GM12878 (cell line): ENCODE measurements around the gene PRKCE. TPM values are rescaled to one million over a fixed set of nuclear protein-coding genes. Genes with fewer than 3 reads are reported as not detected.

Experiments
- CHD2 ChIP-seq: IDR thresholded peaks from 2 replicates; pipeline ENCODE4 v1.6.1; 2011; ENCODE audit warnings: low read depth, low read length, improper control_type of control experiment, borderline replicate concordance
- DPF2 ChIP-seq: fragments of 450-650 bp; IDR thresholded peaks from 2 replicates; pipeline ENCODE4 v1.6.1; 2017; ENCODE audit warnings: mild to moderate bottlenecking
- FOS ChIP-seq: IDR thresholded peaks from 3 replicates; pipeline ENCODE4 v1.6.1; 2011; ENCODE audit warnings: borderline replicate concordance; ENCODE audit not compliant: insufficient read length; ENCODE audit errors: extremely low read depth
- GABPA ChIP-seq: IDR thresholded peaks from 2 replicates; pipeline ENCODE4 v1.6.1; 2014; ENCODE audit warnings: antibody characterized with exemption, low read depth, mild to moderate bottlenecking, inconsistent platforms
- HDAC2 ChIP-seq: fragments of 200-600 bp; sonication (generic); IDR thresholded peaks from 2 replicates; pipeline ENCODE4 v1.6.1; 2017
- REST ChIP-seq: IDR thresholded peaks from 2 replicates; pipeline ENCODE4 v1.6.1; 2012; ENCODE audit warnings: mild to moderate bottlenecking, low read depth, low read length
- RUNX3 ChIP-seq: IDR thresholded peaks from 2 replicates; pipeline ENCODE4 v1.6.1; 2012; ENCODE audit warnings: low read length, inconsistent platforms
- SKIL ChIP-seq: fragments of 450-650 bp; IDR thresholded peaks from 2 replicates; pipeline ENCODE4 v1.6.1; 2017; ENCODE audit warnings: mild to moderate bottlenecking, low read depth, inconsistent platforms; ENCODE audit not compliant: poor library complexity, severe bottlenecking
- STAT1 ChIP-seq: fragments of 450-650 bp; conservative IDR thresholded peaks from 2 replicates; pipeline ENCODE4 v1.6.1; 2014; ENCODE audit warnings: antibody characterized with exemption, mild to moderate bottlenecking
- SUZ12 ChIP-seq: fragments of 200-600 bp; sonication (generic); IDR thresholded peaks from one replicate; pipeline ENCODE4 v1.6.1; 2018; ENCODE audit warnings: antibody characterized with exemption, mild to moderate bottlenecking; ENCODE audit not compliant: unreplicated experiment
- TAF1 ChIP-seq: IDR thresholded peaks from 2 replicates; pipeline ENCODE4 v1.6.1; 2011; ENCODE audit warnings: mild to moderate bottlenecking, low read depth, low read length, borderline replicate concordance
- WRNIP1 ChIP-seq: IDR thresholded peaks from 2 replicates; pipeline ENCODE4 v1.6.1; 2011; ENCODE audit warnings: low read depth, low read length, improper control_type of control experiment, borderline replicate concordance
- ZNF207 ChIP-seq: fragments of 450-650 bp; IDR thresholded peaks from 2 replicates; pipeline ENCODE4 v1.6.1; 2014; ENCODE audit warnings: antibody characterized with exemption, mild to moderate bottlenecking, borderline replicate concordance
- polyA plus RNA-seq, 11 experiments: library from polyadenylated mRNA; depleted of rRNA in 4 of 11; unstranded in 6 of 11; stranded (reverse) in 5 of 11; fragments of >200 nt; fragmentation: Nextera tagmentation in 4 of 11; fragmentation: Illumina TruSeq in 1 of 11; extraction: Ambion mirVana in 4 of 11; extraction: Trizol in 1 of 11; gene quantifications; 1 replicate in 1 of 11; 2 replicates in 10 of 11; pipeline versions ENCODE4 v1.2.1 to v1.2.3, GENCODE V29; 2011 to 2016; ENCODE audit warnings: inconsistent platforms in 2 of 11, missing spikeins in 2 of 11, low read depth in 1 of 11
- total RNA-seq, 4 experiments: library from RNA; depleted of rRNA in 3 of 4; stranded (reverse); fragments of >200 nt in 3 of 4; fragmentation: Illumina TruSeq in 1 of 4; extraction: Trizol in 1 of 4; gene quantifications; 2 replicates each; pipeline versions ENCODE4 v1.2.1 to v1.2.3, GENCODE V29; 2013 to 2021
- TF ChIP-seq, protein P1 (sequence below): fragments of 450-650 bp; IDR thresholded peaks from 2 replicates; pipeline ENCODE4 v1.6.1; 2016; ENCODE audit warnings: mild to moderate bottlenecking, moderate library complexity, borderline replicate concordance
- TF ChIP-seq, protein P2 (sequence below): IDR thresholded peaks from 2 replicates; pipeline ENCODE4 v1.6.1; 2011; ENCODE audit warnings: low read depth, low read length, improper control_type of control experiment, borderline replicate concordance

The PRKCE gene
- total and polyA plus RNA-seq, 10 of the 15 experiments (the other 5 are each of a cell fraction or from before 2014, with no cell fraction given): 2.6 to 28.2 (median 11.3) TPM

DNA sequence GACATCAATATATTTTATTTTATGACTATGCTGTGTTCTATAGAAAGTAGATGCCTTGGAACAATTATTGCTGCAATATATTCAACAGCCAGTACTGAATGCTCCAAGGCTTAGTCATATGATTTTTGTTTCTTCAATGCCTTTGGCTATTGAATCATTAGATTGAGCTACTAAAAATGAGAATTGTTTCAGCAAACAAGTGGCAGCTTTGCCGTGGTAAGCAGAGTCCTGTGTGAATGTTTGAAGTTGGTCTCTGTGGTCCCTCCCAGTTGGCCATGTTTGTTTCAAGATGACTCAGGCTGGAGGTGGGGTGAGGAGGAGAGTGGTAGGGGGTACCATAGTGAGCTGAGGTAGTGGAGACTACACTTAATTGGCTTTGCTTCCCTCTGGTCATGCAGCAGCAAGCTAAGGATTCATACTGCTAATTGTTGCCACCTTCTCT is 447.2 kb downstream of the PRKCE start (continued):
- TF ChIP-seq, protein P1, sequence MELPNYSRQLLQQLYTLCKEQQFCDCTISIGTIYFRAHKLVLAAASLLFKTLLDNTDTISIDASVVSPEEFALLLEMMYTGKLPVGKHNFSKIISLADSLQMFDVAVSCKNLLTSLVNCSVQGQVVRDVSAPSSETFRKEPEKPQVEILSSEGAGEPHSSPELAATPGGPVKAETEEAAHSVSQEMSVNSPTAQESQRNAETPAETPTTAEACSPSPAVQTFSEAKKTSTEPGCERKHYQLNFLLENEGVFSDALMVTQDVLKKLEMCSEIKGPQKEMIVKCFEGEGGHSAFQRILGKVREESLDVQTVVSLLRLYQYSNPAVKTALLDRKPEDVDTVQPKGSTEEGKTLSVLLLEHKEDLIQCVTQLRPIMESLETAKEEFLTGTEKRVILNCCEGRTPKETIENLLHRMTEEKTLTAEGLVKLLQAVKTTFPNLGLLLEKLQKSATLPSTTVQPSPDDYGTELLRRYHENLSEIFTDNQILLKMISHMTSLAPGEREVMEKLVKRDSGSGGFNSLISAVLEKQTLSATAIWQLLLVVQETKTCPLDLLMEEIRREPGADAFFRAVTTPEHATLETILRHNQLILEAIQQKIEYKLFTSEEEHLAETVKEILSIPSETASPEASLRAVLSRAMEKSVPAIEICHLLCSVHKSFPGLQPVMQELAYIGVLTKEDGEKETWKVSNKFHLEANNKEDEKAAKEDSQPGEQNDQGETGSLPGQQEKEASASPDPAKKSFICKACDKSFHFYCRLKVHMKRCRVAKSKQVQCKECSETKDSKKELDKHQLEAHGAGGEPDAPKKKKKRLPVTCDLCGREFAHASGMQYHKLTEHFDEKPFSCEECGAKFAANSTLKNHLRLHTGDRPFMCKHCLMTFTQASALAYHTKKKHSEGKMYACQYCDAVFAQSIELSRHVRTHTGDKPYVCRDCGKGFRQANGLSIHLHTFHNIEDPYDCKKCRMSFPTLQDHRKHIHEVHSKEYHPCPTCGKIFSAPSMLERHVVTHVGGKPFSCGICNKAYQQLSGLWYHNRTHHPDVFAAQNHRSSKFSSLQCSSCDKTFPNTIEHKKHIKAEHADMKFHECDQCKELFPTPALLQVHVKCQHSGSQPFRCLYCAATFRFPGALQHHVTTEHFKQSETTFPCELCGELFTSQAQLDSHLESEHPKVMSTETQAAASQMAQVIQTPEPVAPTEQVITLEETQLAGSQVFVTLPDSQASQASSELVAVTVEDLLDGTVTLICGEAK: no peak
- TF ChIP-seq STAT1 (no peak), DPF2 (0 out of 2 replicates have a peak, but pooled peaks have one; percentile 34), HDAC2 (no peak), RUNX3 (peak; percentile 61; the same call in 1 of the 2 replicates), FOS (no peak), REST (no peak), TAF1 (no peak), ZNF207 (no peak), SUZ12 (no peak), CHD2 (no peak), SKIL (no peak), WRNIP1 (no peak), GABPA (no peak)
- TF ChIP-seq, protein P2, sequence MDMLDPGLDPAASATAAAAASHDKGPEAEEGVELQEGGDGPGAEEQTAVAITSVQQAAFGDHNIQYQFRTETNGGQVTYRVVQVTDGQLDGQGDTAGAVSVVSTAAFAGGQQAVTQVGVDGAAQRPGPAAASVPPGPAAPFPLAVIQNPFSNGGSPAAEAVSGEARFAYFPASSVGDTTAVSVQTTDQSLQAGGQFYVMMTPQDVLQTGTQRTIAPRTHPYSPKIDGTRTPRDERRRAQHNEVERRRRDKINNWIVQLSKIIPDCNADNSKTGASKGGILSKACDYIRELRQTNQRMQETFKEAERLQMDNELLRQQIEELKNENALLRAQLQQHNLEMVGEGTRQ: no peak
